Measurements from ENCODE around the gene PDE6G. TPM values are rescaled to one million over a fixed set of nuclear protein-coding genes. Genes with fewer than 3 reads are reported as not detected.

The PDE6G gene
- total RNA-seq, 1 experiment from 2014 or later: not detected

Small RNA genes within 50 kb of the gene (small RNA-seq; reads per million reads assigned to genes)
- 0 reads per million in 2 experiments for gene MIR6786

Other genes starting within 250 kb of the PDE6G start
- gene ACTG1, start 143.7 kb downstream of the PDE6G start, total RNA-seq (2014; rRNA removed; shearing (Covaris generic)): 2,788 and 3,093 TPM in 2 replicates
- gene FSCN2, start 128.2 kb downstream of the PDE6G start, total RNA-seq (2014; rRNA removed; shearing (Covaris generic)): 0.46 and 0.62 TPM in 2 replicates
- 13.0 and 15.4 TPM in 2 replicates for gene FAAP100, start 104.2 kb downstream of the PDE6G start, total RNA-seq (2014; rRNA removed; shearing (Covaris generic))
- gene NPLOC4, start 19.4 kb downstream of the PDE6G start, total RNA-seq (2014; rRNA removed; shearing (Covaris generic)): 57.1 and 69.9 TPM in 2 replicates
- 0.42 and 0.49 TPM in 2 replicates for gene TSPAN10, start 19.3 kb downstream of the PDE6G start, total RNA-seq (2014; rRNA removed; shearing (Covaris generic))
- gene OXLD1, start 10.1 kb upstream of the PDE6G start, total RNA-seq (2014; rRNA removed; shearing (Covaris generic)): 47.5 and 60.0 TPM in 2 replicates
- 20.3 and 21.7 TPM in 2 replicates for gene CCDC137, start 10.2 kb upstream of the PDE6G start, total RNA-seq (2014; rRNA removed; shearing (Covaris generic))
- gene ARL16, start 27.3 kb upstream of the PDE6G start, total RNA-seq (2014; rRNA removed; shearing (Covaris generic)): 35.3 and 36.4 TPM in 2 replicates
- gene HGS, start 27.5 kb upstream of the PDE6G start, total RNA-seq (2014; rRNA removed; shearing (Covaris generic)): 57.5 and 57.9 TPM in 2 replicates
- 33.7 and 38.1 TPM in 2 replicates for gene MRPL12, start 46.8 kb upstream of the PDE6G start, total RNA-seq (2014; rRNA removed; shearing (Covaris generic))
- 9.4 and 12.6 TPM in 2 replicates for gene SLC25A10, start 55.7 kb upstream of the PDE6G start, total RNA-seq (2014; rRNA removed; shearing (Covaris generic))
- 0.40 and 0.58 TPM in 2 replicates for gene GCGR, start 147.6 kb upstream of the PDE6G start, total RNA-seq (2014; rRNA removed; shearing (Covaris generic))
- gene MCRIP1, start 176.7 kb upstream of the PDE6G start, total RNA-seq (2014; rRNA removed; shearing (Covaris generic)): 25.6 and 31.7 TPM in 2 replicates
- gene PPP1R27, start 178.5 kb upstream of the PDE6G start, total RNA-seq (2014; rRNA removed; shearing (Covaris generic)): not detected in 2 replicates
- 800 and 860 TPM in 2 replicates for gene P4HB, start 204.0 kb upstream of the PDE6G start, total RNA-seq (2014; rRNA removed; shearing (Covaris generic))
- 175 and 178 TPM in 2 replicates for gene ARHGDIA, start 214.8 kb upstream of the PDE6G start, total RNA-seq (2014; rRNA removed; shearing (Covaris generic))
- gene ALYREF, start 235.0 kb upstream of the PDE6G start, total RNA-seq (2014; rRNA removed; shearing (Covaris generic)): 130 and 142 TPM in 2 replicates
- 137 and 139 TPM in 2 replicates for gene ANAPC11, start 235.2 kb upstream of the PDE6G start, total RNA-seq (2014; rRNA removed; shearing (Covaris generic))
- gene NPB, start 245.7 kb upstream of the PDE6G start, total RNA-seq (2014; rRNA removed; shearing (Covaris generic)): 0.05 TPM in 1 of 2 replicates, not detected in the other